Tibial nerve (tissue), 4 donors: ENCODE measurements around the gene CDH12. TPM values are rescaled to one million over a fixed set of nuclear protein-coding genes. Genes with fewer than 3 reads are reported as not detected.
"Not testable (repeated sequence)": the region's sequence is repeated elsewhere in the genome, so short reads cannot be mapped to it uniquely, and the experiment has no call there.

Source experiments
- DNase-seq, 2 donors: peaks; one replicate each; pipeline ENCODE4 v3.0.0-alpha.2; 2019; ENCODE audit warnings: low spot score in 2 of 2
- H3K27ac ChIP-seq, 4 donors: fragments of 200-600 bp; sonication (generic) in 3 of 4; one replicate each; pipeline ENCODE4 v1.5.1; 2017 to 2019; ENCODE audit warnings: mild to moderate bottlenecking in 1 of 4
- H3K27me3 ChIP-seq, 2 donors: fragments of 200-600 bp; sonication (generic) in 1 of 2; one replicate each; pipeline versions ENCODE4 v1.5.1 to v1.6.0; 2017 to 2019
- H3K36me3 ChIP-seq, 3 donors: fragments of 200-600 bp; sonication (generic); one replicate each; pipeline ENCODE4 v1.5.1; 2018 to 2019
- H3K4me1 ChIP-seq, 4 donors: fragments of 200-600 bp; sonication (generic) in 3 of 4; one replicate each; pipeline ENCODE4 v1.5.1; 2017 to 2019
- H3K4me3 ChIP-seq, 4 donors: fragments of 200-600 bp; sonication (generic) in 3 of 4; one replicate each; pipeline ENCODE4 v1.5.1; 2017 to 2019; ENCODE audit warnings: mild to moderate bottlenecking in 1 of 4, moderate library complexity in 1 of 4
- H3K9me3 ChIP-seq, 4 donors: fragments of 200-600 bp; sonication (generic) in 3 of 4; one replicate each; pipeline ENCODE4 v1.5.1; 2017 to 2019
- EP300 ChIP-seq, 2 donors: sonication (generic); formaldehyde crosslinking; IDR thresholded peaks; one replicate each; pipeline ENCODE4 v1.6.1; 2017; ENCODE audit warnings: antibody characterized with exemption in 2 of 2, mild to moderate bottlenecking in 1 of 2
- POLR2A ChIP-seq, 2 donors: fragments of 450-650 bp; IDR thresholded peaks; one replicate each; pipeline ENCODE4 v1.6.1; 2017; ENCODE audit warnings: antibody characterized with exemption in 2 of 2, mild to moderate bottlenecking in 2 of 2, moderate library complexity in 2 of 2
- WGBS, 2 donors: methylation state at CpG; one replicate each; pipeline ENCODE4 v1.1.5; 2018; 5-methylcytosine and 5-hydroxymethylcytosine counted together
- total RNA-seq, 4 donors: library from RNA; depleted of rRNA; stranded (reverse); fragments of >200 nt; gene quantifications; one replicate each; pipeline ENCODE4 v1.1.0, GENCODE V29; 2016
- TF ChIP-seq, protein P1 (sequence below), 5 experiments: fragments of 200-600 bp in 3 of 5; fragments of 450-650 bp in 2 of 5; sonication (generic) in 3 of 5; IDR thresholded peaks; one replicate each; pipeline ENCODE4 v1.5.1; 2016 to 2019; ENCODE audit warnings: antibody characterized with exemption in 5 of 5, mild to moderate bottlenecking in 3 of 5, moderate library complexity in 2 of 5

Gene CDH12
- total RNA-seq, 4 donors from 2014 or later, result 0.30 TPM; not detected in 3

DNA sequence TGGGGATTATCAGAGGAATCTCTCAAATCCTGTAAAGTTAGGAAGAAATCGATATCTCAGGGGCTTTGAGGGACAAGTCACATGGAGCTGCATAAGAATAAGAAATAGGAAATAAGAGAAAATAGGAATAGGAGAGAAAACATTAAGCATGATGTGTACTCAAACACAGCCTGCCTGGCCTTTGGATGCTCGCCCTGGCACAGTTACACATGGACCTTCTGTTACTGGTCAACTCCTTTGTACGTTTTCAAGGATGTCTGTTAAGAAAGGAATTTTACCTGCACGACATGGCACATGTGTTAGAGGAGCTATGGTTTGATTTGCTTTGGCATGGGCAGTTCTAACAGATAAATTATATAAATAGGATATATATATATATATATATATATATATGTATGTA lies 321.2 kb downstream of the CDH12 start:
- Histone ChIP-seq H3K27me3 (no peaks in the 10 kb centered on the region), H3K27ac (no peak overlapping the region), H3K36me3 (no peaks in the 10 kb centered on the region), H3K4me3 (no peak overlapping the region), H3K4me1 (no peaks in the 10 kb centered on the region), H3K9me3 (no peaks in the 10 kb centered on the region)
- no peak for TF ChIP-seq EP300 (IDR thresholded peaks at IDR 0.05)
- TF ChIP-seq, protein P1, sequence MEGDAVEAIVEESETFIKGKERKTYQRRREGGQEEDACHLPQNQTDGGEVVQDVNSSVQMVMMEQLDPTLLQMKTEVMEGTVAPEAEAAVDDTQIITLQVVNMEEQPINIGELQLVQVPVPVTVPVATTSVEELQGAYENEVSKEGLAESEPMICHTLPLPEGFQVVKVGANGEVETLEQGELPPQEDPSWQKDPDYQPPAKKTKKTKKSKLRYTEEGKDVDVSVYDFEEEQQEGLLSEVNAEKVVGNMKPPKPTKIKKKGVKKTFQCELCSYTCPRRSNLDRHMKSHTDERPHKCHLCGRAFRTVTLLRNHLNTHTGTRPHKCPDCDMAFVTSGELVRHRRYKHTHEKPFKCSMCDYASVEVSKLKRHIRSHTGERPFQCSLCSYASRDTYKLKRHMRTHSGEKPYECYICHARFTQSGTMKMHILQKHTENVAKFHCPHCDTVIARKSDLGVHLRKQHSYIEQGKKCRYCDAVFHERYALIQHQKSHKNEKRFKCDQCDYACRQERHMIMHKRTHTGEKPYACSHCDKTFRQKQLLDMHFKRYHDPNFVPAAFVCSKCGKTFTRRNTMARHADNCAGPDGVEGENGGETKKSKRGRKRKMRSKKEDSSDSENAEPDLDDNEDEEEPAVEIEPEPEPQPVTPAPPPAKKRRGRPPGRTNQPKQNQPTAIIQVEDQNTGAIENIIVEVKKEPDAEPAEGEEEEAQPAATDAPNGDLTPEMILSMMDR (IDR thresholded peaks at IDR 0.05), result no peak
- no peak for TF ChIP-seq POLR2A (IDR thresholded peaks at IDR 0.05)
- DNase-seq, result no peak
- 78 to 82% methylated on average over 4 of the region's 4 CpGs for WGBS, 2 donors

DNA sequence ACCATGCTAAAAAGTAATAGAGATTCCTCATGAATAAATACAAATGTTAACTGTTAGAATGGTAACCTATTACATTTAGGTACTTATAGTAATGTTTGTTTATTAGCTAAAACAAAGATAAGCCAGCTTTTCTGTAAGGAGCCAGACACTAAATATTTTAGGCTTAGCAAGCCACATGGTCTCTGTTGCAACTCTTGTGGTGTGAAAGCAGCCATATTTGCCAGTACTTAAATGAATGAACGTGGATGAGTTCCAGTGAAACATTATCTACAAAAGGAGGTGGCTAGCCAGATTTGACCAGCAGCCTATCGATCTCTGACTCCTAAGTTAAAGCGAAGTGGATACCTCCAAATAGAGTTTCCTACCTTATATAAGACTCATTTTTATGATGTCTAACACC lies 331.6 kb downstream of the CDH12 start:
- no peak overlapping the region for H3K4me3 ChIP-seq
- WGBS, 2 donors, result 75 to 89% methylated on average over 3 of the region's 3 CpGs
- no peak for DNase-seq
- no peaks in the 10 kb centered on the region for H3K36me3 ChIP-seq
- no peaks in the 10 kb centered on the region for H3K9me3 ChIP-seq
- TF ChIP-seq, protein P1 (IDR thresholded peaks at IDR 0.05), result no peak
- TF ChIP-seq EP300 (IDR thresholded peaks at IDR 0.05) (no peak), POLR2A (IDR thresholded peaks at IDR 0.05) (no peak)
- no peak overlapping the region for H3K27ac ChIP-seq
- H3K4me1 ChIP-seq, result no peaks in the 10 kb centered on the region
- H3K27me3 ChIP-seq, result no peaks in the 10 kb centered on the region

DNA sequence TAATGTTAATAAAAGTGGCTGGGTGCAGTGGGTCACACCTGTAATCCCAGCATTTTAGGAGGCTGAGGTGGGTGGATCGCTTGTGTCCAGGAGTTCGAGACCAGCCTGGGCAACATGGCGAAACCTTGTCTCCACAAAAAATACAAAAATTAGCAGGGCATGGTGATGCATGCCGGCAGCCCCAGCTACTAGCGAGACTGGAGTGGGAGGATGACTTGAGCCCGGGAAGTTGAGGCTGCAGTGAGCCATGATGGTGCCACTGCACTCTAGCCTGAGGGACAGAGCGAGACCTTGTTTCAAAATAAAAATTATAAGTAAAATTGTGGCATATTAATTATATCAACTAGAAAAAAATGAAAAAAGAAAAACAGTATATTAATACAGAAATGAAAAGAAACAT lies 336.6 kb downstream of the CDH12 start:
- DNase-seq, result not testable (repeated sequence)

DNA sequence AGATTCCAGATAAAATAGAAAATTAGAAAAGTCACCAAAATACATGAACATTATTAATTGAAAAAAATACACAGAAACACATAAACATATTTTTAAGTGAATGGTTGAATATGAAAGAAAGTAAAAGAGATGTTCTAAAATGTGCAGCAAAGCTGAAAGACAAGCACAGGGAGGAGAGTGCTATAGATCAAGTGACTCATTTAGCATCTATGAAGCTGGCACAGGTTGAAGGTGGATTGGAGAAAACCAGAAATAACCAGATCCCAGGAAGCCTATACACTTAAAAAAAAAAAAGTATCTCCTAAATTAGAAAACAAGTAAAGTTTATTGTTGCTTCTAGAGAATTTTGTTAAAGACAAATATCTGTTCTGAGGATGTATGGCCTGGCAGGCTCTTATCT lies 338.9 kb downstream of the CDH12 start:
- TF ChIP-seq POLR2A (IDR thresholded peaks at IDR 0.05) (no peak), EP300 (IDR thresholded peaks at IDR 0.05) (no peak)
- TF ChIP-seq, protein P1 (IDR thresholded peaks at IDR 0.05), result no peak
- Histone ChIP-seq H3K36me3 (no peaks in the 10 kb centered on the region), H3K9me3 (no peaks in the 10 kb centered on the region), H3K4me3 (no peak overlapping the region), H3K27ac (no peak overlapping the region), H3K4me1 (no peaks in the 10 kb centered on the region), H3K27me3 (no peaks in the 10 kb centered on the region)
- DNase-seq, result no peak

More for the DNA sequence above, 336.6 kb downstream of the CDH12 start:
- not testable (repeated sequence) for H3K4me3 ChIP-seq, H3K4me1 ChIP-seq, H3K27ac ChIP-seq, H3K9me3 ChIP-seq, H3K36me3 ChIP-seq, H3K27me3 ChIP-seq
- WGBS, 2 donors, result 86 to 97% methylated on average over 7 of the region's 7 CpGs

DNA sequence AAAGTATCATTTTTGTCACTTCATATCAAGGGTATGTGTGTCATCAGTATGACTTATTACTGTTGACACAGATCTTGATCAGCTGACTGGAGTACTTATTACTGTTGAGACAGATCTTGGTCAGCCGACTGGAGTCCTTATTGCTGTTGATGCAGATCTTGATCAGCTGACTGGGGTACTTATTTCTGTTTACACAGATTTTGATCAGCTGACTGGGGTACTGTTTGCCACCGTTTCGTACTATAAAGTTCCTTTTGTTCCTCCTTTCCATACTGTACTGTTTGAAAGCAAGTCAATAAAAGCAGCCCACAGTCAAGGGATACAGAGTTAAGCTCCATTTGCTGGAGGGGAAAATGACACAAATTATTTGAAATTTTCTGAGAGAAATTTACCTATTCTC lies 347.3 kb downstream of the CDH12 start:
- H3K4me3 ChIP-seq, result no peak overlapping the region
- no peaks in the 10 kb centered on the region for H3K36me3 ChIP-seq
- H3K9me3 ChIP-seq, result peaks cover 0 to 5% (median 0%) of the 10 kb centered on the region in 4 donors
- no peak overlapping the region for H3K27ac ChIP-seq
- no peak for DNase-seq
- WGBS, 2 donors, result 26 to 34% methylated on average over 3 of the region's 3 CpGs
- TF ChIP-seq POLR2A (IDR thresholded peaks at IDR 0.05) (no peak), EP300 (IDR thresholded peaks at IDR 0.05) (no peak)
- TF ChIP-seq, protein P1 (IDR thresholded peaks at IDR 0.05), result no peak
- no peaks in the 10 kb centered on the region for H3K27me3 ChIP-seq
- H3K4me1 ChIP-seq, result no peaks in the 10 kb centered on the region

DNA sequence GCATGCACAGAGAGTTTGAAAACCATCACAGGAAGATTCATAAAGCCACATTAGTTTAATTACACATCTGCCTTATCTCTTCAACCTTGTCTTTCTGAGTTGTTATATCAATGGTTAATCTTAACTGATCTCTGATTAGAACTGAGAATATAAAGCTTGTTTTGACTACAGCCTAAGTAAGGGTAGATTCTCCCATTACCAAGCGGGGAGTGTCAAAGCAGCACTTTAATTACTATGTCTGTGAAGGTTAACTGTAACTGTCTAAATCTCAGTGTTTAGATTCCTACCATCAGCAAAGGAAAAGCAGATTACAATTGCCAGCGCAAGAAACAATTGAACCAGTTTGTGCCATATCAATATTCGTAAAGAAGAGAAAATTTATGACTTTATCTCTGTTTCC lies 348.7 kb downstream of the CDH12 start:
- no peak for DNase-seq
- 78 to 84% methylated on average over 3 of the region's 3 CpGs for WGBS, 2 donors
- TF ChIP-seq POLR2A (IDR thresholded peaks at IDR 0.05) (no peak), EP300 (IDR thresholded peaks at IDR 0.05) (no peak)
- TF ChIP-seq, protein P1 (IDR thresholded peaks at IDR 0.05), result no peak
- Histone ChIP-seq H3K4me3 (no peak overlapping the region), H3K36me3 (no peaks in the 10 kb centered on the region), H3K27ac (no peak overlapping the region), H3K4me1 (no peaks in the 10 kb centered on the region), H3K9me3 (peaks cover 0 to 5% (median 0%) of the 10 kb centered on the region in 4 donors), H3K27me3 (no peaks in the 10 kb centered on the region)
